DOHH2 (cell line): ENCODE data around the gene VAV2.

ENCODE experiments used
- H3F3A ChIP-seq: fragments of 200-600 bp; sonication (generic), shearing (Covaris generic); 2 replicates; pipeline ENCODE4 v1.6.0; 2016; ENCODE audit warnings: antibody characterized with exemption, mild to moderate bottlenecking; ENCODE audit not compliant: control insufficient read depth, insufficient read depth
- H3K27ac ChIP-seq: fragments of 200-600 bp; sonication (generic); 2 replicates; pipeline ENCODE4 v1.5.1; 2014; ENCODE audit warnings: low read depth, mild to moderate bottlenecking, low read length, moderate library complexity
- H3K27me3 ChIP-seq: fragments of 200-600 bp; sonication (generic); 2 replicates; pipeline ENCODE4 v1.6.1; 2014; ENCODE audit warnings: mild to moderate bottlenecking, low read length, mixed read lengths; ENCODE audit not compliant: control insufficient read depth
- H3K36me3 ChIP-seq: fragments of 200-600 bp; sonication (generic); 2 replicates; pipeline ENCODE4 v1.6.1; 2014; ENCODE audit warnings: mild to moderate bottlenecking, low read length, moderate library complexity, mixed read lengths; ENCODE audit not compliant: control insufficient read depth
- H3K4me1 ChIP-seq: fragments of 200-600 bp; sonication (generic); 2 replicates; pipeline ENCODE4 v1.6.1; 2014; ENCODE audit warnings: mild to moderate bottlenecking, low read length, mixed read lengths; ENCODE audit not compliant: control insufficient read depth
- H3K4me2 ChIP-seq: fragments of 200-600 bp; sonication (generic); 2 replicates; pipeline ENCODE4 v1.6.0; 2014; ENCODE audit warnings: mild to moderate bottlenecking, low read length, moderate library complexity
- H3K4me3 ChIP-seq: fragments of 200-600 bp; sonication (generic); 2 replicates; pipeline ENCODE4 v1.5.1; 2014; ENCODE audit warnings: mild to moderate bottlenecking, low read length, mixed read lengths
- H3K79me2 ChIP-seq: fragments of 200-600 bp; sonication (generic); 2 replicates; pipeline ENCODE4 v1.6.1; 2014; ENCODE audit warnings: mild to moderate bottlenecking, low read length, mixed read lengths; ENCODE audit not compliant: control insufficient read depth
- H3K9me2 ChIP-seq: fragments of 200-600 bp; sonication (generic); replicated peaks from 2 replicates; pipeline ENCODE4 v1.6.1; 2014; ENCODE audit warnings: mild to moderate bottlenecking, low read length, mixed read lengths; ENCODE audit not compliant: control insufficient read depth
- H3K9me3 ChIP-seq: fragments of 200-600 bp; sonication (generic); 2 replicates; pipeline ENCODE4 v1.6.1; 2014; ENCODE audit warnings: antibody characterized with exemption, low read length, mixed read lengths; ENCODE audit not compliant: control insufficient read depth, insufficient read depth
- H4K20me1 ChIP-seq: fragments of 200-600 bp; sonication (generic); 2 replicates; pipeline ENCODE4 v1.6.0; 2014; ENCODE audit warnings: low read depth, mild to moderate bottlenecking, antibody characterized with exemption, low read length, moderate library complexity; ENCODE audit not compliant: control insufficient read depth, insufficient read depth
- EZH2phosphoT487 ChIP-seq: fragments of 200-600 bp; sonication (generic); IDR thresholded peaks from 2 replicates; pipeline ENCODE4 v1.6.1; 2017; ENCODE audit warnings: borderline replicate concordance, mild to moderate bottlenecking, antibody characterized with exemption, low read length, moderate library complexity, mixed read lengths
- TF ChIP-seq, protein P1 (sequence below): fragments of 200-600 bp; sonication (generic); IDR thresholded peaks from one replicate; pipeline ENCODE4 v1.5.1; 2014; ENCODE audit warnings: antibody characterized with exemption, mild to moderate bottlenecking, low read depth, low read length; ENCODE audit not compliant: poor library complexity, severe bottlenecking

The VAV2 gene

GRCh38 chr9:133916159-133916541 is 76.0 kb downstream of the VAV2 start:
- peaks cover 10% of the 10 kb centered on the region; the same call in 1 of the 2 replicates for H4K20me1 ChIP-seq
- H3K9me2 ChIP-seq = no peaks in the 10 kb centered on the region
- TF ChIP-seq, protein P1, sequence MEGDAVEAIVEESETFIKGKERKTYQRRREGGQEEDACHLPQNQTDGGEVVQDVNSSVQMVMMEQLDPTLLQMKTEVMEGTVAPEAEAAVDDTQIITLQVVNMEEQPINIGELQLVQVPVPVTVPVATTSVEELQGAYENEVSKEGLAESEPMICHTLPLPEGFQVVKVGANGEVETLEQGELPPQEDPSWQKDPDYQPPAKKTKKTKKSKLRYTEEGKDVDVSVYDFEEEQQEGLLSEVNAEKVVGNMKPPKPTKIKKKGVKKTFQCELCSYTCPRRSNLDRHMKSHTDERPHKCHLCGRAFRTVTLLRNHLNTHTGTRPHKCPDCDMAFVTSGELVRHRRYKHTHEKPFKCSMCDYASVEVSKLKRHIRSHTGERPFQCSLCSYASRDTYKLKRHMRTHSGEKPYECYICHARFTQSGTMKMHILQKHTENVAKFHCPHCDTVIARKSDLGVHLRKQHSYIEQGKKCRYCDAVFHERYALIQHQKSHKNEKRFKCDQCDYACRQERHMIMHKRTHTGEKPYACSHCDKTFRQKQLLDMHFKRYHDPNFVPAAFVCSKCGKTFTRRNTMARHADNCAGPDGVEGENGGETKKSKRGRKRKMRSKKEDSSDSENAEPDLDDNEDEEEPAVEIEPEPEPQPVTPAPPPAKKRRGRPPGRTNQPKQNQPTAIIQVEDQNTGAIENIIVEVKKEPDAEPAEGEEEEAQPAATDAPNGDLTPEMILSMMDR = no peak
- TF ChIP-seq EZH2phosphoT487 = no peak
- peaks cover 48% of the 10 kb centered on the region for H3K79me2 ChIP-seq
- no peak overlapping the region for H3K4me3 ChIP-seq
- no peaks in the 10 kb centered on the region for H3K36me3 ChIP-seq
- no peak overlapping the region for H3K27ac ChIP-seq
- H3K4me2 ChIP-seq = no peak overlapping the region
- no peaks in the 10 kb centered on the region for H3K9me3 ChIP-seq
- H3K27me3 ChIP-seq = no peaks in the 10 kb centered on the region
- no peaks in the 10 kb centered on the region for H3F3A ChIP-seq
- peaks cover 17% of the 10 kb centered on the region for H3K4me1 ChIP-seq

GRCh38 chr9:133915534-133916158 is 76.5 kb downstream of the VAV2 start:
- Histone ChIP-seq H3K27ac (no peak overlapping the region), H3K79me2 (peaks cover 53% of the 10 kb centered on the region), H3F3A (no peaks in the 10 kb centered on the region), H3K36me3 (no peaks in the 10 kb centered on the region), H3K4me1 (peaks cover 22% of the 10 kb centered on the region), H3K27me3 (no peaks in the 10 kb centered on the region), H3K9me2 (no peaks in the 10 kb centered on the region), H3K4me2 (no peak overlapping the region), H3K9me3 (no peaks in the 10 kb centered on the region), H3K4me3 (no peak overlapping the region), H4K20me1 (peaks cover 11% of the 10 kb centered on the region; the same call in 1 of the 2 replicates)
- TF ChIP-seq, protein P1 = no peak
- no peak for TF ChIP-seq EZH2phosphoT487

DNA sequence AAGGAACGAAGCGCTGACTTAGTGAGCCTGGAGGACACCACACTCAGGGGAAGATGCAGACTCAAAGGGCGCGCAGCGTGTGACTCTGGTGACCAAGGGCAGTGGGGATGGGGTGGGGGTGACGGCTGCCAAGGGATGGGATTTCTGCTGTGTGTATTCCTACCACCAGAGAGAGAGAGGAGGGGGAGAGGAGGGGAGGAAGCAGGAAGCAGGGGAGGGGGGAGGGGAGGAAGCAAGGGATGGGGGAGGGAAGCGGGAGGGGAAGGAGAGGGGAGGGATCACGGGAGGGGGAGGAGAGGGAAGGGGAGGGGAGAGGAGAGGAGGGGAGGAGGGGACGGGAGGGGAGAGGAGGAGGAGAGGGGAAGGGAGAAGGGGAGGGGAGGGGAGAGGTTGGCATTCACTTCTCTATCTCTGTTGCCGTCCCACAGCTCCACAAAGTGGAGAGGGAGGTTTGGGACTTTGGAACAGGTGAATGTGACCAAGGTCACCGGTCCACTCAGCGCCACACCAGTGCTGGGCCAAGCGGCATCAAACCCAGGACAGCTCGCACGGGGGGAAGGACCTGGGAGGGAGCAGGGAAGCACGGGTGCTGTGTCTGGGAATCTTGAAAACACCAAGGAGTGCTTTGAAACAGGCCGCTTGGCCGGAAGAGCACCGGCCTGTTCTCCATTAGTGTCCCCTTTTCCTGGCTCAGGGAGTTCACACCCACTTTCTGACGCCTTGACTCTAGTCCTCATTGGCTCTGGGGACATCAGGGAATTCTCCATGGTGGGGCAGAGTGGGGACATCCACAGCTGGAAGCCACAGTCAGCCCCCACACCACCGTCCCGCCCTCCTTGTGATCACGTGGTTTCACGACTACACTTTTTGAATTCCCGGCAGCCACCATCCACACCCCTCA is 77.4 kb downstream of the VAV2 start:
- no peaks in the 10 kb centered on the region for H3K9me2 ChIP-seq
- TF ChIP-seq EZH2phosphoT487 = no peak
- TF ChIP-seq, protein P1 = no peak
- no peaks in the 10 kb centered on the region for H3K9me3 ChIP-seq
- H4K20me1 ChIP-seq = peaks cover 16% of the 10 kb centered on the region
- peaks cover 29% of the 10 kb centered on the region for H3K4me1 ChIP-seq
- H3F3A ChIP-seq = no peaks in the 10 kb centered on the region
- H3K27ac ChIP-seq = no peak overlapping the region
- no peak overlapping the region for H3K4me2 ChIP-seq
- no peak overlapping the region for H3K4me3 ChIP-seq
- H3K79me2 ChIP-seq = peaks cover 60% of the 10 kb centered on the region
- no peaks in the 10 kb centered on the region for H3K36me3 ChIP-seq
- no peaks in the 10 kb centered on the region for H3K27me3 ChIP-seq
